Adipose tissue (tissue), 3 donors: ENCODE data around the gene LSAMP. TPM values are rescaled to one million over a fixed set of nuclear protein-coding genes. Genes with fewer than 3 reads are reported as not detected.

Source experiments
- H3K27ac ChIP-seq: one replicate; pipeline ENCODE4 v1.5.1; 2013; ENCODE audit warnings: low read depth, low read length
- WGBS, 3 donors: extraction: QIAGEN DNeasy Blood & Tissue Kit; methylation state at CpG; one replicate each; pipeline ENCODE4 v1.1.7; 2013; 5-methylcytosine and 5-hydroxymethylcytosine counted together
- polyA plus RNA-seq, 3 donors: library from polyadenylated mRNA; stranded (reverse); fragments of 200-250 nt; gene quantifications; one replicate each; pipeline ENCODE4 v1.2.3, GENCODE V29; 2013
- donor health status: healthy with polysubstance abuse.
- donor health status: Bipolar disorder and iron deficiency.
- donor health status: healthy.

LSAMP gene
- polyA plus RNA-seq: 1 to 10 TPM in 2 of 3 donors, under 1 TPM in 1; 0.38 to 2.1 (median 1.4) TPM

- no peak within 1 kb of the TSS for H3K27ac ChIP-seq
- WGBS, 3 donors: 3 to 6% (median 5%) methylated on average over 15 of the region's 15 CpGs
Observed at GRCh38 chr3:116445311-116445841, at the start of gene LSAMP. LSAMP (minus strand) TSS chr3:116445487.

- H3K27ac ChIP-seq: no peak overlapping the region
- WGBS, 3 donors: 69 to 93% (median 71%) methylated on average over 2 of the region's 2 CpGs
Observed at GRCh38 chr3:116492379-116492778, 47.1 kb upstream of the LSAMP start.

- 63 to 77% (median 71%) methylated on average over 4 of the region's 4 CpGs for WGBS, 3 donors
Observed at GRCh38 chr3:116483135-116483534, 37.8 kb upstream of the LSAMP start.

GRCh38 chr3:116476691-116477090 is 31.4 kb upstream of the LSAMP start:
- no peak overlapping the region for H3K27ac ChIP-seq

More at GRCh38 chr3:116483135-116483534, 37.8 kb upstream of the LSAMP start:
- H3K27ac ChIP-seq: no peak overlapping the region

GRCh38 chr3:116474801-116475200 is 29.5 kb upstream of the LSAMP start:
- no peak overlapping the region for H3K27ac ChIP-seq

- no peak overlapping the region for H3K27ac ChIP-seq
- 9 to 15% (median 15%) methylated on average over 2 of the region's 2 CpGs for WGBS, 3 donors
Observed at GRCh38 chr3:116474032-116474780, 28.9 kb upstream of the LSAMP start.

GRCh38 chr3:116473602-116474001 is 28.3 kb upstream of the LSAMP start:
- H3K27ac ChIP-seq: no peak overlapping the region

GRCh38 chr3:116470605-116471197 is 25.4 kb upstream of the LSAMP start:
- WGBS, 3 donors: 63 to 70% (median 68%) methylated on average over 4 of the region's 4 CpGs
- no peak overlapping the region for H3K27ac ChIP-seq

GRCh38 chr3:116469546-116469945 is 24.3 kb upstream of the LSAMP start:
- no peak overlapping the region for H3K27ac ChIP-seq
- WGBS, 3 donors: 53 to 79% (median 74%) methylated on average over 3 of the region's 3 CpGs

- H3K27ac ChIP-seq: no peak overlapping the region
- WGBS, 3 donors: 49 to 56% (median 50%) methylated on average over 1 of the region's 1 CpG
Observed at GRCh38 chr3:116464276-116464798, 19.1 kb upstream of the LSAMP start.

- WGBS, 3 donors: 66 to 79% (median 77%) methylated on average over 1 of the region's 1 CpG
- no peak overlapping the region for H3K27ac ChIP-seq
Observed at GRCh38 chr3:116453666-116454346, 8.5 kb upstream of the LSAMP start.

GRCh38 chr3:116449546-116450350 is 4.5 kb upstream of the LSAMP start:
- H3K27ac ChIP-seq: no peak overlapping the region
- WGBS, 3 donors: 45 to 60% (median 46%) methylated on average over 3 of the region's 3 CpGs

- H3K27ac ChIP-seq: no peak overlapping the region
- 46 to 68% (median 54%) methylated on average over 2 of the region's 2 CpGs for WGBS, 3 donors
Observed at GRCh38 chr3:116445990-116446389, 703 bp upstream of the LSAMP start.

- no peak overlapping the region for H3K27ac ChIP-seq
- WGBS, 3 donors: 1 to 2% (median 1%) methylated on average over 26 of the region's 26 CpGs
Observed at GRCh38 chr3:116444819-116445310, 422 bp downstream of the LSAMP start.

- H3K27ac ChIP-seq: no peak overlapping the region
- WGBS, 3 donors: 0 to 8% (median 5%) methylated on average over 2 of the region's 2 CpGs
Observed at GRCh38 chr3:116444115-116444747, 1.1 kb downstream of the LSAMP start.

- H3K27ac ChIP-seq: no peak overlapping the region
- 9 to 12% (median 10%) methylated on average over 4 of the region's 4 CpGs for WGBS, 3 donors
Observed at GRCh38 chr3:116443191-116443661, 2.1 kb downstream of the LSAMP start.

- WGBS, 3 donors: 46 to 55% (median 54%) methylated on average over 5 of the region's 5 CpGs
- H3K27ac ChIP-seq: no peak overlapping the region
Observed at GRCh38 chr3:116442331-116443021, 2.8 kb downstream of the LSAMP start.
